Measurements from ENCODE around the gene EXOSC7. TPM values are rescaled to one million over a fixed set of nuclear protein-coding genes. Genes with fewer than 3 reads are reported as not detected.
A peak's percentile ranks its signal among the peaks of the same experiment; 100 is the strongest.

The EXOSC7 gene
- total and polyA plus RNA-seq, 9 of the 15 experiments (the other 6 are each of a cell fraction or from before 2014, with no cell fraction given) = 88.5 to 237 (median 112) TPM

- Histone ChIP-seq H3K79me2 (ENCODE audit: control insufficient read depth, insufficient read depth, low read length) (no peaks in the 10 kb centered on the region), H3K9ac (ENCODE audit: insufficient read depth in 1 of 2, low read depth in 2 of 2, low read length in 2 of 2) (no peak overlapping the region), H3K9me1 (ENCODE audit: control insufficient read depth, insufficient read depth, low read length) (no peaks in the 10 kb centered on the region), H3K27ac (ENCODE audit: extremely low read depth, low read depth, low read length) (no peak overlapping the region), H2AFZ (ENCODE audit: low read depth, low read length) (no peak overlapping the region), H3K4me3 (no peak overlapping the region), H3K36me3 (ENCODE audit: control insufficient read depth, insufficient read depth, low read length) (no peaks in the 10 kb centered on the region), H3K4me1 (replicated peaks in 1 of 2; ENCODE audit: control insufficient read depth in 2 of 2, insufficient read depth in 2 of 2, low read length in 2 of 2) (peaks cover 0 to 9% of the 10 kb centered on the region in 2 experiments; a peak in 2 of 5 replicates), H3K27me3 (ENCODE audit: control insufficient read depth in 2 of 2, insufficient read depth in 2 of 2, low read length in 2 of 2) (peaks cover 8 to 46% of the 10 kb centered on the region in 2 experiments; a peak in 4 of 5 replicates), H3K4me2 (ENCODE audit: insufficient read depth, low read length) (no peak overlapping the region), H4K20me1 (replicated peaks; ENCODE audit: control insufficient read depth, insufficient read depth, low read length) (no peaks in the 10 kb centered on the region), H3K9me3 (replicated peaks; ENCODE audit: control insufficient read depth, insufficient read depth, low read depth, low read length) (no peaks in the 10 kb centered on the region)
- ATAC-seq (no peak), FAIRE-seq (no peak), DNase-seq (ENCODE audit: extremely low read depth in 1 of 4, low spot score in 3 of 4) (no peak)
- 15% methylated on average over 2 of the region's 2 CpGs for WGBS (ENCODE audit: insufficient coverage, low coverage, missing lambda C conversion rate)
- TF ChIP-seq RBM25 (IDR thresholded peaks at IDR 0.05; ENCODE audit: low read depth, low read length, severe bottlenecking) (peak; percentile 61), BCOR (IDR thresholded peaks at IDR 0.05) (0 out of 2 replicates have a peak, but pooled peaks have one; percentile 52), CREB3 (tag; conservative IDR thresholded peaks at IDR 0.05; ENCODE audit: low read depth) (no peak), SMARCA5 (IDR thresholded peaks at IDR 0.05) (0 out of 2 replicates have a peak, but pooled peaks have one; percentile 27)
- intact Hi-C loops (cut with micrococcal nuclease) = loop anchor here (10.0 kb wide), 2 partner anchors 903 to 1173 kb away; partner anchors contain the start of gene CCR1
- CTCF ChIA-PET (ENCODE audit: low intra/inter-chr PET ratio) = no interaction called here
- in situ Hi-C loops (cut with MboI) = loop anchor here (10.0 to 25.0 kb wide), 3 partner anchors 893 to 1380 kb away; partner anchors contain the start of genes CCR5AS and CCRL2
- no TSS peak for BruUV-seq (replicated peaks)
- POLR2A ChIA-PET = interaction anchor here (0.6 kb wide), 2 partner anchors 11 to 285 kb away, joined by 3 read pairs; no protein-coding TSS in a partner anchor
These were observed 56.1 kb downstream of the EXOSC7 start for GRCh38 chr3:45032113-45032512.

Data from K562 (cell line).